WTC11 (cell line): ENCODE data around the gene TAS1R2.

Source experiments
- IRF2 ChIP-seq: sonication (generic); formaldehyde crosslinking; IDR thresholded peaks from 2 replicates; pipeline ENCODE4 v1.8.0; 2022; ENCODE audit warnings: low read depth, missing genetic modification reagents, borderline replicate concordance
- JUN ChIP-seq: sonication (generic); formaldehyde crosslinking; IDR thresholded peaks from 2 replicates; pipeline ENCODE4 v1.8.0; 2023; ENCODE audit warnings: mild to moderate bottlenecking, missing genetic modification reagents
- MAX ChIP-seq: sonication (generic); formaldehyde crosslinking; IDR thresholded peaks from 2 replicates; pipeline ENCODE4 v1.8.0; 2022; ENCODE audit warnings: mild to moderate bottlenecking, missing genetic modification reagents
- MYBL2 ChIP-seq: sonication (generic); formaldehyde crosslinking; IDR thresholded peaks from 2 replicates; pipeline ENCODE4 v1.8.1; 2023; ENCODE audit warnings: mild to moderate bottlenecking, moderate library complexity, missing genetic modification reagents
- NR3C1 ChIP-seq: sonication (generic); formaldehyde crosslinking; conservative IDR thresholded peaks from 2 replicates; pipeline ENCODE4 v1.8.1; 2023; ENCODE audit warnings: low read depth, mild to moderate bottlenecking, missing genetic modification reagents
- ZNF317 ChIP-seq: sonication (generic); formaldehyde crosslinking; IDR thresholded peaks from 2 replicates; pipeline ENCODE4 v1.8.1; 2023; ENCODE audit warnings: low read depth, mild to moderate bottlenecking, moderate library complexity, missing genetic modification reagents, borderline replicate concordance
- ZNF396 ChIP-seq: fragments of 250-450 bp; sonication (Bioruptor Pico); IDR thresholded peaks from 2 replicates; pipeline ENCODE4 v1.8.0; 2021; ENCODE audit warnings: mild to moderate bottlenecking, moderate library complexity, borderline replicate concordance
- ZNF532 ChIP-seq: fragments of 250-450 bp; sonication (Bioruptor Pico); IDR thresholded peaks from 2 replicates; pipeline ENCODE4 v1.9.0; 2021; ENCODE audit warnings: mild to moderate bottlenecking, borderline replicate concordance
- TF ChIP-seq, protein P1 (sequence below): fragments of 200-600 bp; IDR thresholded peaks from 2 replicates; pipeline ENCODE4 v1.8.0; 2022; ENCODE audit warnings: antibody characterized with exemption

DNA sequence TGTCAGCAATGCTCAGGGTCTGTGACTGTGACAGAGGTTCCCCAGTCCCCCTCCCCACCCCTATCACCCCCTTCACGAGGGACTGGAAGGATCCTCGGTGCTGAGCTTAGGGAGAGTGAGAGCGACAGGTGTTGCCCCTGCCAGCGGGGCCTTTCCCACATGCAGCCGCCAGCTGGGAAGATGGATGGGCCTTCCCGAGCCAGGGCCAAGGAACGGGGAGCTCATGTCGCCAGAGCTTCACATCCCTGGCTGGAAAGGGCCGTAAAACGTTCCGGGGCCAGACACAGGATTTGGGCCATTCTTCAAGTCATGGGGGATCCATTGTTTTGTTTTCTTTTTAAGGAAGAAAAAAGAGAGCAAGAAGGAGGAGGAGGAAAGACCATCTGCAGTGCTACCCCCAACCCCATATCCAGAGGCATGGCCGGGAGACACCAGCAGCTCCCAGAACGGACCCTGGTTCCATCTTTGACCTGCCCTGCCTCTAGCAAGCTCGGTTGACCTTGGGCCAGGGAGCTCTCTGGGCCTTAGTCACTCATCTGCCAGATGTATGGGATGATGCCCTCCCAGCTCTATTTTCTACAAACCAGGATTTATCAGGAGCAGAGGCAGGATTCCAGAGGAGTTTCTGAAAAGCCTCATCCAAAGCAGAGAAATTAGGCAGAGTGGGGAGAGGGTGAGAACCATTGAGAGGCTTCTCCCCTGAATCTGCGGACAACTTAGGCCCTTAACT lies 54.1 kb downstream of the TAS1R2 start:
- TF ChIP-seq MYBL2 (CRISPR knock-in tag): no peak
- TF ChIP-seq ZNF532 (CRISPR knock-in tag): no peak
- no peak for TF ChIP-seq NR3C1 (CRISPR knock-in tag)
- TF ChIP-seq, protein P1, sequence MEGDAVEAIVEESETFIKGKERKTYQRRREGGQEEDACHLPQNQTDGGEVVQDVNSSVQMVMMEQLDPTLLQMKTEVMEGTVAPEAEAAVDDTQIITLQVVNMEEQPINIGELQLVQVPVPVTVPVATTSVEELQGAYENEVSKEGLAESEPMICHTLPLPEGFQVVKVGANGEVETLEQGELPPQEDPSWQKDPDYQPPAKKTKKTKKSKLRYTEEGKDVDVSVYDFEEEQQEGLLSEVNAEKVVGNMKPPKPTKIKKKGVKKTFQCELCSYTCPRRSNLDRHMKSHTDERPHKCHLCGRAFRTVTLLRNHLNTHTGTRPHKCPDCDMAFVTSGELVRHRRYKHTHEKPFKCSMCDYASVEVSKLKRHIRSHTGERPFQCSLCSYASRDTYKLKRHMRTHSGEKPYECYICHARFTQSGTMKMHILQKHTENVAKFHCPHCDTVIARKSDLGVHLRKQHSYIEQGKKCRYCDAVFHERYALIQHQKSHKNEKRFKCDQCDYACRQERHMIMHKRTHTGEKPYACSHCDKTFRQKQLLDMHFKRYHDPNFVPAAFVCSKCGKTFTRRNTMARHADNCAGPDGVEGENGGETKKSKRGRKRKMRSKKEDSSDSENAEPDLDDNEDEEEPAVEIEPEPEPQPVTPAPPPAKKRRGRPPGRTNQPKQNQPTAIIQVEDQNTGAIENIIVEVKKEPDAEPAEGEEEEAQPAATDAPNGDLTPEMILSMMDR: no peak
- no peak for TF ChIP-seq IRF2 (CRISPR knock-in tag)
- TF ChIP-seq JUN: no peak
- TF ChIP-seq ZNF317 (CRISPR knock-in tag): no peak
- TF ChIP-seq ZNF396: no peak
- TF ChIP-seq MAX: no peak
